Activated CD4-positive, alpha-beta T cell treated with anti-CD3 and anti-CD28 coated beads, Interleukin-10, Interleukin-2, amounts not matched to agents 100 ng/mL and 50 ng/mL, durations not matched to agents 16 hours and 8 hours (primary cell): ENCODE measurements around the gene KITLG.
"Not testable (repeated sequence)": the region's sequence is repeated elsewhere in the genome, so short reads cannot be mapped to it uniquely, and the experiment has no call there.

ENCODE experiments used
- DNase-seq: peaks from one replicate; pipeline ENCODE4 v3.0.0-alpha.2; 2020

KITLG gene

DNA sequence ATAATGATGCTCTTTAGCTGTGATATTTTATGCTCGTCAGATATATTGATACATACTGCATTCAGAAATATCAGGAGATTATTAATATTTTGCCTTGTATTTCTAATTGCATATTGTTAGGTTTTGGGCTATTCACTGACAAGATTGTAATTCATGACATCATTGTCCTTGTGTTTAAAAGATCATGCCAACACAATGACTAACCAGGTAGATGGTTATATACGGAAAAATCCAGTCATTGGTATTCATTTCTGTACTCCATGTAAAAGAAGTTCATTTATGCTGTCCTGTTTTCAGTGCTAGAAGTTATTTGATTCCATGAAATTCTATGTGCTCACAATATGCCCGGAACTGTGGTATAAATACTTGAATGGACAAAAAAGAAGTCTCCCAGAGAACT lies 107.5 kb downstream of the KITLG start:
- no peak for DNase-seq

DNA sequence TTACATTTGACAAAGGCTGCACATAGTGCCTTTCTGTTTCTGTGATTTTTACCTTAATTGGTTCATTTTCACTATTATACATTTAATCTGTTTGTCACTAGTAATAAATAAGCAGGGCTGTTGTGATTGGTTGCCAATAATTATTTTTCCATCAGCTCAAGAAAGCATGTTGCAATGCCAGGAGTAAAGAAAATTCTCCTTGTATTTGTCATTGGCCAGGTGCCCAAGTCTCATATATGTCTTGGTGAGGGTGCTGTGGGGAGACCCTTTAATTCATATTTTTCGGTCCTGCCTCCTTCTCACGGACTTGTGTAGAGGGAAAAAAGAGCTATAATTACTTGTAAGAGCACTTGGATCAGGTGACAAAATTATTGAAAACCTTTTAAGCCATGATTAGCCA lies 108.0 kb downstream of the KITLG start:
- DNase-seq, result no peak

DNA sequence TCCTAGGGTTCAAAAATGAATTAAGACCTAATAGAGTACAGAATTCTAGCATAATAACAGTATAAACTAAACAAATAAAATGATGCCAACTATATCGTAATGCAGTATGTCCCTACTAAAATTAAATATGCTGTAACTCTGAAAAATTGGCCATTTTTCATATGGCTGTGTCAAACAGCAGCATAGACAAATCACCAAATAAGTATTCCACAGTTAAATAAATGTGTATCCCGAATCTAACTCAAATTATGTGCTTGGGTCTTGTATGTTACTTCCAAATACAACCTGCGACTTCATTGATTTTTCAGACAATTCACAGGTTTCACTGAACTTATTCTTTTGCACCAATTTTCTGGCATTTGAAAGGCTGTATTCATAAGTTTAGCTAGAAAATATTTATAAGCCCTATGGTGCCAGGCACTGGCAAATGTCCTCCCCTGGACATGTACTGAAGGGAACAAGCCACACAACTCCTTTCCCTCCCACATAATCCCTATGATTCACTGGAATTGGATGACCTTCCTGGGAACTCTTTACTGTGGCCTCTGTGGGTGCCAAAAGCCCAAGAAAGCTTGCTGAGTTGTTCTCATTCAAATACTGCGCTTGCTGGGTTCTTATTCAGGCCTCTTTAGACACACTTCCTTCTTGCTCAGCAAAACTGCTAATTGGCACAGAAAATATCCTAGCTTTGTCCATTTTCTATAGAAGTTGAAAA lies 108.8 kb downstream of the KITLG start:
- no peak for DNase-seq

DNA sequence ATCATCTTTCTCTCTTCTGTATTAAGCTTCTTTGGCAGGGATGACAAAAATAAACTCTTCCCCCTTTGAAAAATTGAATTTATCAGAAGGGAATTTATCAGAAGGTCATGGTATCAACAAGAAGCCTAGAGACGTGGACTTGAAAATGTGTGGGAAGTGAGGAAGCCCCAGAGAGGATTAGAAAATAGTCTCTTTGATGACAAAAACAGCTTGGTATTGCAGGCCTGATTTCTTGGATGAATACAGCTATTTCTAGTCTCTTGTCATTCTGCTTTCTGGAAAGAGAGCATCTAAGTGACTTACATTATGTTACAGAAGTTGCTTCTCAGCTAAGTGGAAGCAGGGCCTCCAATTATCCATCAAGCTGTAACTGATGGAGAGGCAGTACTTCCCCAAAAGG lies 111.1 kb downstream of the KITLG start:
- DNase-seq, result no peak

DNA sequence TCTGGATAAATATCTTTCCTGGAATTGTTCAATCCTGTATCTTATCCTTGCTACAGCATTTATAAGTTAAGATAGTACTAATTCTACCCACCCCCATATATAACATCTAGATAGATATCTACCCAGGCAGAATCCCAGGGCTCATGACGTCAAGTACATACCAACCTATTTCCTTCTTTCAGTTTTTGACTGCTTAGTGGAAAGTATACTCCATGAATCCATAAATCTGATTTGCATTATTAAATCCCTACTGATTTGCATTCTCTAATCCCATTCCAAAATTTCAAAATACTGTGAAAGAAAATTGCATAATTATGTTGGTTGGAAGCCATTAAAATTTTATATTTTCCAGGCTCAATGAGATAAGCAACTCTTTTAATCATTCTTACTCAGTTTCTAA lies 111.7 kb downstream of the KITLG start:
- DNase-seq, result no peak

DNA sequence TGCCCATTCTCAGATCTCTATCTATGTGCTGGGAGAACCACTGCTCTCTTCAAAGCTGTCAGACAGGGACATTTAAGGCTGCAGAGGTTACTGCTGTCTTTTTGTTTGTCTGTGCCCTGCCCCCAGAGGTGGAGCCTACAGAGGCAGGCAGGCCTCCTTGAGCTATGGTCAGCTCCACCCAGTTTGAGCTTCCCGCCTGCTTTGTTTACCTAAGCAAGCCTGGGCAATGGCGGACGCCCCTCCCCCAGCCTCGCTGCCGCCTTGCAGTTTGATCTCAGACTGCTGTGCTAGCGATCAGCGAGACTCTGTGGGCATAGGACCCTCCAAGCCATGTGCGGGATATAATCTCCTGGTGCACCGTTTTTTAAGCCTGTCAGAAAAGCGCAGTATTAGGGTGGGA lies 113.6 kb downstream of the KITLG start:
- DNase-seq, result not testable (repeated sequence)

DNA sequence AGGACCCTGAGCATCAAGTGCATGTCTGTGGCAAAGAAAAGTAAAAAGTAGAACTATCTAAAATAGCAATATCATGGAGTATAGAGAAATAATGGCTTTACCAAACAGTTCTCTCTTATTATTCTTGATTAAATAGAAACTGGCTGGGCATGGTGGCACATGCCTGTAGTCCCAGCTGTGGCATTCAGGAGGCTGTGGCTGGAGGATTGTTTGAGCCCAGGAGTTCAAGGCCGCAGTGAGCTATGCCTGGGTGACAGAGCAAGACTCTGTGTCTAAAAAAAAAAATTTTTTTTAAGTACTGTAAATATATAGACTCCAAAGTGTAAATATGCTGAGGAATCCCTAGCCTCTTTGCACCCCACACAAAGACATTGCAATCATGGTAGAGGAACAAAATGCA lies 121.9 kb downstream of the KITLG start:
- DNase-seq, result no peak

DNA sequence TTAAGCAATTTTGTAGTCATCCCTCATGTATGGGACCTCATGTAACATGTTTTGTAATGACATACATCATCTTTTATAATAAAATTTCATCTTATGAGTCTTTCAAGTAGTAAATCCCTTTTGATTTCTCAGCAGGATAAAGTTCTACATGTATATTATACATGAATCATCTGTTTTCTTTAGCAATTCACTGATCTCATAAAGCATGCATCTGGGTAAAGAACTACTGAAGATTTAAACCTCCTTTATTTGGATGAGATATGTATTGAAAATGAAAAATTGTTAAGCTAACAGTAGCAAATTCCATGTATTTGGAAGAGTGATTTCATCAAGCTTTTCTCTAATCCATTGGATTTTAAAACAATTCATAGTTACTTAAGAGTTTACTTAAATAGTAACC lies 126.9 kb downstream of the KITLG start:
- no peak for DNase-seq

DNA sequence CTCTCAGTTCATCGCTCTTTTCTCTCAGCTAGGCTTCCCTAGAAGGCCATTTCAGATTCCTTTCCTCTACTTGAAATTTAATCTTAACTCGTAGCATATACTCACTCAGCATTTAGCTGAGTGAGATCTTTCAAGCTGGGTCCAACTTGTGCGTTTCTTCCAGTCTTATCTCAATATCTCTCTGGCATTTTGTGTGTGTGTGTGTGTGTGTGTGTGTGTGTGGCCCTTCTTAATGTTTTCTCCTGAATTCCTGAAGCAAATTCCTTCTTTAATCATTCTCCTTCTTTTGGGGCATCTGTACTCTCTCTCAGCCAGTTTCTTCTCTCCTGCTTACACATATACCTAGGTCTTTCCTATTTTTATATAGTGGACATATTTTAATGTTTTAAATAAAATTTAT lies 129.1 kb downstream of the KITLG start:
- DNase-seq, result no peak

DNA sequence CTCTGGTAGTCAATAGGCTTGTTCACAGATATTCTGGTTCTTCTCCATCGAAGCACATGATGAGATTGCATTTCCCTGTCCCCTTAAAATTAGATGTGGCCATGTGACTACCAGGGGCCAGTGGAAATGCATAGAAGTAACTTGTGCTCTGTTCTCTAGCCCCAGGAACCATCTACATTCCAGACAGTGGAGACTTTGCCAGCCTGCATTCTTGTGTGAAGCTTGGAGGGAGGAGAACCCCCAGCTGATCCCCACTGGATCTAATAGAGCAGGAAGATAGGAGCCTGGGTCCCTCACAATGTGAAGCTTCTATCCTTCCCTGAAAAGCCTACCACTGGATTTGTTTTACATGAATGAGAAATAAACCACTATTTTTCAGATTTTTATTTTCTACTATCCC lies 130.1 kb downstream of the KITLG start:
- no peak for DNase-seq

DNA sequence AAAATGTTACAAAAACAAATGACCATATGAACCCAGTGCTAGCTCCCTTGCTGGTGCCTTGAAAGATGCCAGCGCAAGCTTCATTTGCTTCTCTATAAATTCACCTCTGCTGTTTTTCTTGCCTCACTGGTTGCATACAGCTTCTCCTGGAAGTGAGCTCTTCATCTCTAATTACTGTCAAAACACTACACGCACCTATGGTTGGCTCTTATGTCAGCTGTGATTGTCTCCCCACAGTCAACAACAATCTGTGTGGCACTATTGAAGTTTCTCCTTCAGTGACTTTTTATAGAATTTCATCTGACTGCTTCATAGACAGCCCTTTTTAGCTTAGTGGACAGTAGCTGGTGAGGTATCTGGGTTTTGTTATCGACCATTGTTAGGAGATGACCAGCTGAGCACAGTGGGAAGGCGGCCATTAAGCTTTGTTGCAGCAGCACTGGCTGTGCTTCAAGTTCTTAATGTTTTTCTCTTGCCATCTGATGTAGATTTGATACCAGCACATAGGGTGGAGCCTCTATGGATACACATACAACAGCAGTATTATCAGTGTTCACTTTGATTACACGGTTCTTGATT lies 131.8 kb downstream of the KITLG start:
- DNase-seq, result no peak

DNA sequence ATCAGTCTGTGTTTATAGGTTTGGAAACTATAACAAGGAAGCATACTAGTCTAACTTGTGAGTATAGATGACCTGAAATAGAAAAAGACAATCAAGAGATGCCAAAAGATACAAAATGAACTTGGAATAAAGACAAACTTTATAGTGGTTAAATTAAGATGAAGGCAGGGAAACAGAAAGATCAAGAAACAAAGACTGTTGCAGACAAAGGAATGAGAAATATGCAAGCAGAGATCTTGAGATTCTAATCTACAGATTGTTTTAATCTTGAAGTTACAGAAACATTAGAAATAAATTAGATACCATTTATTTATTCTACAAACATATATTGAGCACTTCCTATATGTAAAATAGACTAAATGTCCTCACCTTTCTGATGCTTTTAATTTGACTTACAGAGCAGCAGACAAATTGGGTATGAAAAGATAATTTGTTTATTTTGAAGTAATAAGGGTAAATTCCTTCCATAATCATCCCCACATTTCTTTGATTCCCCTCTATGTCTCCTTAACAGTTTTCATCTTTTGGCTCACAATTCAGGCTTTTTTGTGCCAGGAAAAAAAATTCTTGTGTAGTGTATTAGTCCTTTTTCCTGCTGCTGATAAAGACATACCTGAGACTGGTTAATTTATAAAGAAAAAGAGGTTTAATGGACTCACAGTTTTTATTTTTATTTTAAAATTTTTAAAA lies 134.4 kb downstream of the KITLG start:
- no peak for DNase-seq

DNA sequence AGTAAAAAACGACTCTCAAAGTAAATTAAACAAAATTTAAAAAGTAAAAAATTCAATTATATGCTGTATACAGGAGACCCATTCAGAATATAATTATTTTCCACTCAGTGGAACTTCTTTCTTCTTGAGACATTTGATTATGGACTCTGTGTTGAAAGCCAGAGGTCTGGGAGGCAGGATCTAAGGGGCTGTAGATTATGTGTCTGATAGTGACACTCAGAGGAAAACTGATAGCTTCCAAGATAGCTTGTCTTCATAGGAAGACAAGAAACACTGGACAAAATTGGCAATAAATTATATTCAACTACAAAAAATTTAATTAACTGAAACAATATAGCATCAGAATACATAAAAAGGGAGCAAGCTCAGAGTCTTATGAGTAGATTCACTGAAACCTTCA lies 135.8 kb downstream of the KITLG start:
- no peak for DNase-seq
